ENCODE measurements around the gene CWF19L2. TPM values are rescaled to one million over a fixed set of nuclear protein-coding genes. Genes with fewer than 3 reads are reported as not detected.

CWF19L2 gene
- total RNA-seq, 1 donor from 2014 or later: 15.0 TPM

GRCh38 chr11:107442715-107443215 lies 14.9 kb downstream of the CWF19L2 start:
- Mint-ChIP-seq H3K27me3 (ENCODE audit: unreplicated experiment) (no peaks in the 10 kb centered on the region), H3K27ac (ENCODE audit: unreplicated experiment) (no peak overlapping the region), H3K4me3 (ENCODE audit: unreplicated experiment) (no peak overlapping the region), H3K4me1 (ENCODE audit: low read depth, unreplicated experiment) (no peaks in the 10 kb centered on the region), H3K36me3 (ENCODE audit: unreplicated experiment) (no peaks in the 10 kb centered on the region), H3K9me3 (ENCODE audit: unreplicated experiment) (no peaks in the 10 kb centered on the region)
- DNase-seq: no peak
- TF ChIP-seq CTCF (IDR thresholded peaks at IDR 0.05; ENCODE audit: partially characterized antibody, unreplicated experiment): no peak

DNA sequence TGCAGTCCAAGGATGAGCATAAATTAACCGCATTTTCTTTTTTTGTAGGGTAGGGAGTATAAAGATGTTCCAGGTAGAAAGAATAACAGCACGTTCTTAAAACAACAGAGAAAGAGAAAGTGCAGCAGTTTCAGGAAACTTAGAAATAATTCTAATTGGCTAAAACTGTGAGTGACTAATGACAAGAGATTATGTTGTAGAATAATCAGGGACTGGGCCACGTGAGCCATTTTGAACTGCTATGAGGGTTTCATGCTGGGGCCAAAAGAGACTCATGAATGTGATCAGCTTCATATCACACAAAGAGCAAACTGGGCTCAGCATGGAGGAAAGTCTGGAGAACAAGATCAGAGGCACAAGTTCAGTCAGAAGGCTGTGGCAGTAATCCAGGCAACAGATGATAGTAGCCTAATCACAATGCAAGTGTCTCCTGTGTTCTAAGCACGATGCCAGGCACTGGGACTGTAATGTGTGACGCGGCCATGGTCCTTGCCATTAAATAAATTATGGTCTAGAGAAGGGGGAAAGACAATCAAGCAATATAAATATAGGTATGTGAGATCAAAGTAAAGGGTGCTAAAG lies 17.9 kb downstream of the CWF19L2 start:
- Mint-ChIP-seq H3K4me3 (ENCODE audit: unreplicated experiment) (no peak overlapping the region), H3K9me3 (ENCODE audit: unreplicated experiment) (no peaks in the 10 kb centered on the region), H3K4me1 (ENCODE audit: low read depth, unreplicated experiment) (no peaks in the 10 kb centered on the region), H3K27ac (ENCODE audit: unreplicated experiment) (no peak overlapping the region), H3K27me3 (ENCODE audit: unreplicated experiment) (peaks cover 1% of the 10 kb centered on the region), H3K36me3 (ENCODE audit: unreplicated experiment) (no peaks in the 10 kb centered on the region)
- no peak for DNase-seq
- no peak for TF ChIP-seq CTCF (IDR thresholded peaks at IDR 0.05; ENCODE audit: partially characterized antibody, unreplicated experiment)

- no peak overlapping the region for H3K27ac Mint-ChIP-seq (ENCODE audit: unreplicated experiment)
- TF ChIP-seq CTCF (IDR thresholded peaks at IDR 0.05; ENCODE audit: partially characterized antibody, unreplicated experiment): no peak
- H3K4me1 Mint-ChIP-seq (ENCODE audit: low read depth, unreplicated experiment): no peaks in the 10 kb centered on the region
- peaks cover 1% of the 10 kb centered on the region for H3K27me3 Mint-ChIP-seq (ENCODE audit: unreplicated experiment)
- no peak overlapping the region for H3K4me3 Mint-ChIP-seq (ENCODE audit: unreplicated experiment)
- H3K36me3 Mint-ChIP-seq (ENCODE audit: unreplicated experiment): no peaks in the 10 kb centered on the region
- DNase-seq: no peak
- H3K9me3 Mint-ChIP-seq (ENCODE audit: unreplicated experiment): no peaks in the 10 kb centered on the region
Observed at GRCh38 chr11:107438148-107438547, 19.5 kb downstream of the CWF19L2 start.

- Mint-ChIP-seq H3K27me3 (ENCODE audit: unreplicated experiment) (no peaks in the 10 kb centered on the region), H3K4me3 (ENCODE audit: unreplicated experiment) (no peak overlapping the region), H3K9me3 (ENCODE audit: unreplicated experiment) (no peaks in the 10 kb centered on the region), H3K4me1 (ENCODE audit: low read depth, unreplicated experiment) (no peaks in the 10 kb centered on the region), H3K36me3 (ENCODE audit: unreplicated experiment) (no peaks in the 10 kb centered on the region), H3K27ac (ENCODE audit: unreplicated experiment) (no peak overlapping the region)
- TF ChIP-seq CTCF (IDR thresholded peaks at IDR 0.05; ENCODE audit: partially characterized antibody, unreplicated experiment): no peak
- no peak for DNase-seq
Observed at GRCh38 chr11:107430525-107430924, 27.1 kb downstream of the CWF19L2 start.

DNA sequence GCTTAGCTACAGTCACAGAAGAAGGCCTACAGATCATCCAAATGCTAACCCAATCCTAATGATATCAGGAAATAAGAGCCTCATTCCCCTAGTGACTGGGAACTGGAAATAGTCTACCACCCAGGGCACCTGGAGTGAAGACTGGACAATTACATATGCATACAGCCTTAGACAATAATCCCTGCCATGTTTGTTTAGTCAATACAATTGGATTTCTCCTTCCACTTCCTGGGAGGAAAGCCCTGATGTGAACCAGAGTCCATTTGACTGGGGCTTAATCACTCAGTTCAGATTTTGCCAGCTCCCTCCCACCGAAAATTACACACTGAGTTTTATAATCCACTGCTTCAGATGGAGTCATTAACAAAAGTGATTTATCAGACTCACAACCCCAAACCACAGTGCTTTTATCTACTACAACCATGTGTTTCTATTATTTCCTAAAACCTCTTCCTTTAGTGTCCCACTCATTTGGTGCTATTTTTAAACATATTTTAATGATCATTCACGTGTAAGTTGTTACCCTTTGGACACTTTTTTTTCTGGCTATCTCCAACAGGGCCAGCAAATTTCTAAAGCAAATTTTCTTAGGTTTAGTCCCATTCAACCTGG lies 29.9 kb downstream of the CWF19L2 start:
- H3K36me3 Mint-ChIP-seq (ENCODE audit: unreplicated experiment): no peaks in the 10 kb centered on the region
- no peak overlapping the region for H3K4me3 Mint-ChIP-seq (ENCODE audit: unreplicated experiment)
- no peak for TF ChIP-seq CTCF (IDR thresholded peaks at IDR 0.05; ENCODE audit: partially characterized antibody, unreplicated experiment)
- no peak for DNase-seq
- H3K27me3 Mint-ChIP-seq (ENCODE audit: unreplicated experiment): no peaks in the 10 kb centered on the region
- no peak overlapping the region for H3K27ac Mint-ChIP-seq (ENCODE audit: unreplicated experiment)
- no peaks in the 10 kb centered on the region for H3K4me1 Mint-ChIP-seq (ENCODE audit: low read depth, unreplicated experiment)
- H3K9me3 Mint-ChIP-seq (ENCODE audit: unreplicated experiment): no peaks in the 10 kb centered on the region

All from glutamatergic neuron (in vitro differentiated cells).